ENCODE measurements around the gene CACNA2D4. TPM values are rescaled to one million over a fixed set of nuclear protein-coding genes. Genes with fewer than 3 reads are reported as not detected.
"Not testable (repeated sequence)": the region's sequence is repeated elsewhere in the genome, so short reads cannot be mapped to it uniquely, and the experiment has no call there.

The CACNA2D4 gene
- total RNA-seq, 1 donor from 2014 or later, result not detected

GRCh38 chr12:1949771-1950470 is 31.5 kb upstream of the CACNA2D4 start:
- peak overlapping the region in 1 of 2 donors; percentile 43 for H3K27ac ChIP-seq
- no peak for DNase-seq (ENCODE audit: low spot score in 2 of 2)
- peaks cover 57 to 91% of the 10 kb centered on the region in 2 donors for H3K36me3 ChIP-seq
- H3K4me1 ChIP-seq, result no peaks in the 10 kb centered on the region
- no peaks in the 10 kb centered on the region for H3K27me3 ChIP-seq
- intact Hi-C loops (cut with DNase I), result loop anchor here (5.0 kb wide), 1 partner anchor 87 kb away; no protein-coding TSS in a partner anchor
- TF ChIP-seq CTCF (IDR thresholded peaks at IDR 0.05), result no peak
- H3K4me3 ChIP-seq, result no peak overlapping the region
- H3K9me3 ChIP-seq, result no peaks in the 10 kb centered on the region

GRCh38 chr12:1948883-1949282 is 30.4 kb upstream of the CACNA2D4 start:
- no peak for DNase-seq (ENCODE audit: low spot score in 2 of 2)
- H3K27ac ChIP-seq, result no peak overlapping the region
- H3K4me1 ChIP-seq, result no peaks in the 10 kb centered on the region
- no peak for TF ChIP-seq CTCF (IDR thresholded peaks at IDR 0.05)
- no peaks in the 10 kb centered on the region for H3K9me3 ChIP-seq
- no peak overlapping the region for H3K4me3 ChIP-seq
- H3K36me3 ChIP-seq, result peaks cover 54 to 85% of the 10 kb centered on the region in 2 donors
- H3K27me3 ChIP-seq, result no peaks in the 10 kb centered on the region
- intact Hi-C loops (cut with DNase I), result no loop called here

GRCh38 chr12:1947081-1947480 is 28.6 kb upstream of the CACNA2D4 start:
- DNase-seq (ENCODE audit: low spot score in 2 of 2), result no peak
- H3K27ac ChIP-seq, result no peak overlapping the region
- intact Hi-C loops (cut with DNase I), result no loop called here
- H3K27me3 ChIP-seq, result no peaks in the 10 kb centered on the region
- no peaks in the 10 kb centered on the region for H3K9me3 ChIP-seq
- H3K36me3 ChIP-seq, result peaks cover 43 to 70% of the 10 kb centered on the region in 2 donors
- H3K4me1 ChIP-seq, result no peaks in the 10 kb centered on the region
- no peak overlapping the region for H3K4me3 ChIP-seq
- TF ChIP-seq CTCF (IDR thresholded peaks at IDR 0.05), result no peak

DNA sequence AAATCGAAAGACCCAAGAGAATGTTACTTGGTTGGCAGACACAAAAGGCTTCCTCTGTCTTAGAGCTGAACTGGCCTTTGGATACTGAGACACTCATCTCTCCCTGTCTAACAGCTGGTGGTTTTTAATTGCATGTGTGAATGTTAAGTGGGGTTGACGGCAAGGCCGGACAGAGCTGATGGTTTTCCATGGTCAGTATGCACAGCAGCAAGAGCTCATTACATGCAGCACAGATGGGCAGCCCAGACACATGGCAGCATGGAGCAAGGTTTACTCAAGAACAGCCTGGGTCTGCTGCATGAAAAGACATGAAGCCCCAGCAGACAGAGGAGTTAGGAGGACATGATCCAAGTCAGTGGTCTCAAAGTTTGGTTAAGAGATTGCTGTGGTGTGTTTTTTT is 27.8 kb upstream of the CACNA2D4 start:
- H3K36me3 ChIP-seq, result peaks cover 36 to 65% of the 10 kb centered on the region in 2 donors
- no peak overlapping the region for H3K27ac ChIP-seq

DNA sequence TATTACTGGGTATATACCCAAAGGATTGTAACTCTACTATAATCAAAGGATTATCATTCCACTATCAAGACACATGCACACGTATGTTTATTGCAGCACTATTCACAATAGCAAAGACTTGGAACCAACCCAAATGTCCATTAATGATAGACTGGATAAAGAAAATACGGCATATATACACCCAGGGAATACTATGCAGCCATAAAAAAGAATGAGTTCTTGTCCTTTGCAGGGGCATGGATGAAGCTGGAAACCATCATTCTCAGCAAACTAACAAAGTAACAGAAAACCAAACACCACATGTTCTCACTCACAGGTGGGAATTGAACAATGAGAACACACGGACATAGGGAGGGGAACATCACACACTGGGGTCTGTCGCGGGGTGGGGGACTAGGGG is 27.1 kb upstream of the CACNA2D4 start:
- peaks cover 34 to 60% of the 10 kb centered on the region in 2 donors for H3K36me3 ChIP-seq
- intact Hi-C loops (cut with DNase I); H3K9me3 ChIP-seq; H3K27me3 ChIP-seq; H3K4me1 ChIP-seq; H3K4me3 ChIP-seq; H3K27ac ChIP-seq; DNase-seq (ENCODE audit: low spot score in 2 of 2): not testable (repeated sequence)

More for the DNA sequence above, 27.8 kb upstream of the CACNA2D4 start:
- Histone ChIP-seq H3K9me3 (no peaks in the 10 kb centered on the region), H3K4me3 (no peak overlapping the region), H3K4me1 (no peaks in the 10 kb centered on the region), H3K27me3 (no peaks in the 10 kb centered on the region)
- no peak for TF ChIP-seq CTCF (IDR thresholded peaks at IDR 0.05)
- intact Hi-C loops (cut with DNase I), result no loop called here
- DNase-seq (ENCODE audit: low spot score in 2 of 2), result no peak

- peak; percentile 90 to 93 (median 92) for TF ChIP-seq CTCF (IDR thresholded peaks at IDR 0.05)
- H3K4me1 ChIP-seq, result peaks cover 6 to 19% of the 10 kb centered on the region in 2 donors
- H3K27me3 ChIP-seq, result no peaks in the 10 kb centered on the region
- intact Hi-C loops (cut with DNase I), result loop anchor here (1.0 to 5.0 kb wide), 3 partner anchors 88 to 283 kb away; no protein-coding TSS in a partner anchor
- H3K27ac ChIP-seq, result peak overlapping the region; percentile 2 to 39
- H3K9me3 ChIP-seq, result no peaks in the 10 kb centered on the region
- H3K36me3 ChIP-seq, result peaks cover 4 to 13% of the 10 kb centered on the region in 2 donors
- DNase-seq (ENCODE audit: low spot score in 2 of 2), result peak in 1 of 2 donors; percentile 92
- H3K4me3 ChIP-seq, result peak overlapping the region in 1 of 2 donors; percentile 7
These were observed 21.6 kb upstream of the CACNA2D4 start for GRCh38 chr12:1939801-1940607.

All from ascending aorta (tissue), 2 donors.